H1 (cell line): ENCODE measurements around the gene DPYD. TPM values are rescaled to one million over a fixed set of nuclear protein-coding genes. Genes with fewer than 3 reads are reported as not detected.
A peak's percentile ranks its signal among the peaks of the same experiment; 100 is the strongest.

Source experiments
- CTCF ChIA-PET: fragments of 300-600 bp; sonication (Branson Sonifier 250); formaldehyde crosslinking; loops from one replicate; lab custom pipeline; 2021; ENCODE audit not compliant: partially characterized antibody; lab: Charles Lee
- POLR2A ChIA-PET: fragments of 300-600 bp; sonication (Branson Sonifier 250); formaldehyde crosslinking; loops from one replicate; lab custom pipeline; 2021; ENCODE audit warnings: inconsistent platforms; ENCODE audit not compliant: partially characterized antibody; lab: Charles Lee
- DNase-seq, 2 experiments: peaks; one replicate each; pipeline versions ENCODE4 v3.0.0 to v3.0.0-alpha.2; 2010 to 2022; ENCODE audit warnings: low spot score in 2 of 2, low read depth in 1 of 2, mixed read lengths in 1 of 2
- FAIRE-seq: peaks from 2 replicates; lab custom pipeline; 2011; peaks lifted over from hg19 to GRCh38; lab: Jason Lieb, UNC
- H2AFZ ChIP-seq: 2 replicates; pipeline ENCODE4 v1.8.1; 2012; ENCODE audit warnings: low read length, inconsistent platforms
- H2AK5ac ChIP-seq: 2 replicates; pipeline ENCODE4 v1.6.1; 2013; ENCODE audit warnings: low read depth, low read length
- H2BK120ac ChIP-seq: replicated peaks from 2 replicates; pipeline ENCODE3; 2013; ENCODE audit warnings: low read depth, low read length, inconsistent platforms
- H2BK12ac ChIP-seq: 2 replicates; pipeline ENCODE4 v1.6.1; 2013; ENCODE audit warnings: low read depth, low read length
- H2BK15ac ChIP-seq: 2 replicates; pipeline ENCODE4 v1.6.1; 2013; ENCODE audit warnings: low read length
- H2BK20ac ChIP-seq: 2 replicates; pipeline ENCODE4 v1.6.1; 2013; ENCODE audit warnings: low read length
- H2BK5ac ChIP-seq: 2 replicates; pipeline ENCODE4 v1.6.1; 2013; ENCODE audit warnings: low read depth, low read length
- H3K14ac ChIP-seq: 2 replicates; pipeline ENCODE4 v1.6.1; 2013; ENCODE audit warnings: inconsistent platforms; ENCODE audit not compliant: insufficient read length
- H3K18ac ChIP-seq: 2 replicates; pipeline ENCODE4 v1.6.1; 2013; ENCODE audit warnings: low read length; ENCODE audit errors: extremely low read depth
- H3K23ac ChIP-seq: 2 replicates; pipeline ENCODE4 v1.6.1; 2013; ENCODE audit warnings: inconsistent platforms; ENCODE audit not compliant: insufficient read length
- H3K23me2 ChIP-seq: 2 replicates; pipeline ENCODE4 v1.6.1; 2013; ENCODE audit warnings: low read depth, low read length
- H3K27ac ChIP-seq: 2 replicates; pipeline ENCODE4 v1.6.1; 2011; ENCODE audit warnings: low read depth, low read length, inconsistent platforms
- H3K27me3 ChIP-seq, 4 experiments: replicated peaks in 1 of 4; 1 replicate in 1 of 4; 2 replicates in 3 of 4; pipeline versions ENCODE4 v1.6.1 to v1.8.1; 2011 to 2013; ENCODE audit warnings: low read length in 3 of 4, mild to moderate bottlenecking in 3 of 4, inconsistent platforms in 2 of 4, mixed read lengths in 2 of 4, moderate library complexity in 1 of 4; ENCODE audit not compliant: control insufficient read depth in 3 of 4, insufficient read depth in 3 of 4; ENCODE audit errors: extremely low read depth in 1 of 4
- H3K36me3 ChIP-seq, 4 experiments: 2 replicates each; pipeline versions ENCODE4 v1.6.1 to v1.8.1; 2011 to 2013; ENCODE audit warnings: mild to moderate bottlenecking in 4 of 4, low read length in 3 of 4, moderate library complexity in 2 of 4, control low read depth in 1 of 4, inconsistent platforms in 1 of 4; ENCODE audit not compliant: insufficient read depth in 4 of 4, control insufficient read depth in 2 of 4
- H3K4ac ChIP-seq: replicated peaks from 2 replicates; pipeline ENCODE3; 2013; ENCODE audit warnings: low read length, low read depth, mixed read lengths, inconsistent platforms; ENCODE audit not compliant: insufficient read length
- H3K4me1 ChIP-seq, 4 experiments: replicated peaks in 1 of 4; 1 replicate in 1 of 4; 2 replicates in 3 of 4; pipeline versions ENCODE4 v1.6.1 to v1.8.1; 2011 to 2013; ENCODE audit warnings: low read length in 3 of 4, inconsistent platforms in 2 of 4, mixed read lengths in 1 of 4; ENCODE audit not compliant: insufficient read depth in 4 of 4, control insufficient read depth in 3 of 4
- H3K4me2 ChIP-seq, 2 experiments: 2 replicates each; pipeline versions ENCODE4 v1.6.1 to v1.8.1; 2011 to 2013; ENCODE audit warnings: low read depth in 2 of 2, low read length in 2 of 2, control low read depth in 1 of 2, inconsistent platforms in 1 of 2, mild to moderate bottlenecking in 1 of 2; ENCODE audit not compliant: insufficient read depth in 1 of 2
- H3K4me3 ChIP-seq, 4 experiments: fragments of 200-600, 300-600 bp in 1 of 4; sonication (generic), shearing (Covaris generic), sonication (Bioruptor Twin) in 1 of 4; 2 replicates each; pipeline versions ENCODE4 v1.5.1 to v1.8.1; 2011 to 2016; ENCODE audit warnings: low read length in 4 of 4, low read depth in 3 of 4, control low read depth in 2 of 4, inconsistent platforms in 2 of 4, mild to moderate bottlenecking in 2 of 4, mixed read lengths in 1 of 4, moderate library complexity in 1 of 4; ENCODE audit not compliant: insufficient read depth in 2 of 4; ENCODE audit errors: extremely low read depth in 1 of 4
- H3K56ac ChIP-seq: replicated peaks from 2 replicates; pipeline ENCODE3; 2013; ENCODE audit warnings: low read depth, mild to moderate bottlenecking, mixed read lengths, low read length, inconsistent platforms; ENCODE audit not compliant: insufficient read length
- H3K79me1 ChIP-seq: 2 replicates; pipeline ENCODE4 v1.6.1; 2013; ENCODE audit warnings: low read depth, low read length, control low read depth
- H3K79me2 ChIP-seq, 2 experiments: 2 replicates each; pipeline versions ENCODE4 v1.6.1 to v1.8.1; 2012 to 2013; ENCODE audit warnings: low read length in 2 of 2, mild to moderate bottlenecking in 2 of 2, inconsistent platforms in 1 of 2; ENCODE audit not compliant: insufficient read depth in 2 of 2, control insufficient read depth in 1 of 2
- H3K9ac ChIP-seq, 4 experiments: replicated peaks in 1 of 4; 1 replicate in 1 of 4; 2 replicates in 3 of 4; pipeline versions ENCODE4 v1.6.1 to v1.8.1; 2011 to 2013; ENCODE audit warnings: low read depth in 3 of 4, low read length in 3 of 4, control low read depth in 2 of 4, mild to moderate bottlenecking in 2 of 4, moderate library complexity in 2 of 4, inconsistent platforms in 1 of 4; ENCODE audit errors: extremely low read depth in 1 of 4
- H3K9me3 ChIP-seq, 2 experiments: 2 replicates each; pipeline versions ENCODE4 v1.6.1 to v1.8.1; 2012 to 2013; ENCODE audit warnings: mild to moderate bottlenecking in 2 of 2, moderate library complexity in 2 of 2, control low read depth in 1 of 2, inconsistent platforms in 1 of 2, low read depth in 1 of 2, low read length in 1 of 2, mixed read lengths in 1 of 2; ENCODE audit not compliant: insufficient read depth in 2 of 2
- H4K20me1 ChIP-seq, 2 experiments: replicated peaks in 1 of 2; 2 replicates each; pipeline versions ENCODE3 to v1.8.1; 2011 to 2013; ENCODE audit warnings: inconsistent platforms in 2 of 2, low read length in 2 of 2, mild to moderate bottlenecking in 1 of 2; ENCODE audit not compliant: insufficient read depth in 2 of 2, control insufficient read depth in 1 of 2
- H4K5ac ChIP-seq: 2 replicates; pipeline ENCODE4 v1.6.1; 2013; ENCODE audit warnings: low read length, low read depth, mixed read lengths, inconsistent platforms; ENCODE audit not compliant: insufficient read length
- H4K8ac ChIP-seq: 2 replicates; pipeline ENCODE4 v1.8.0; 2013; ENCODE audit warnings: mild to moderate bottlenecking, moderate library complexity, low read length, inconsistent platforms; ENCODE audit not compliant: insufficient read depth; ENCODE audit errors: extremely low read depth
- H4K91ac ChIP-seq: replicated peaks from 2 replicates; pipeline ENCODE3; 2013; ENCODE audit warnings: low read length, mixed read lengths, inconsistent platforms; ENCODE audit not compliant: insufficient read length
- CBX5 ChIP-seq: fragments of 300-800, 300-1000 bp; sonication (generic); IDR thresholded peaks from 2 replicates; pipeline ENCODE4 v1.7.1; 2016; ENCODE audit warnings: antibody characterized with exemption, low read length, low read depth
- CEBPB ChIP-seq: IDR thresholded peaks from 2 replicates; pipeline ENCODE4 v1.6.1; 2012; ENCODE audit warnings: low read depth, low read length
- EGR1 ChIP-seq: IDR thresholded peaks from 2 replicates; pipeline ENCODE4 v1.6.1; 2011; ENCODE audit warnings: low read depth, low read length, borderline replicate concordance
- EZH2 ChIP-seq: fragments of 200-600 bp; sonication (generic); IDR thresholded peaks from 2 replicates; pipeline ENCODE4 v1.7.1; 2012; ENCODE audit warnings: low read depth, mild to moderate bottlenecking, moderate library complexity, low read length, inconsistent platforms; ENCODE audit not compliant: severe bottlenecking
- SRF ChIP-seq: IDR thresholded peaks from 2 replicates; pipeline ENCODE4 v1.6.1; 2011; ENCODE audit warnings: mild to moderate bottlenecking, low read depth, low read length, moderate library complexity
- TBP ChIP-seq: IDR thresholded peaks from 2 replicates; pipeline ENCODE4 v1.6.1; 2011; ENCODE audit warnings: low read depth, low read length, improper control_type of control experiment
- WGBS, 2 experiments: shearing (Covaris generic) in 1 of 2; methylation state at CpG; one replicate each; pipeline versions ENCODE4 v1.1.6 to v1.1.7; 2013 to 2015; ENCODE audit warnings: low lambda C conversion rate in 2 of 2, mixed read lengths in 2 of 2, inconsistent platforms in 1 of 2, low coverage in 1 of 2, missing lambda C conversion rate in 1 of 2; ENCODE audit not compliant: insufficient replicate concordance in 2 of 2, insufficient coverage in 1 of 2, insufficient read length in 1 of 2; ENCODE audit errors: extremely low coverage in 1 of 2, missing lambda C conversion rate in 1 of 2; 5-methylcytosine and 5-hydroxymethylcytosine counted together
- polyA plus RNA-seq, 7 experiments: library from polyadenylated mRNA; depleted of rRNA in 3 of 7; stranded (reverse) in 5 of 7; unstranded in 2 of 7; fragments of >200 nt in 5 of 7; fragments of 200-250 nt in 2 of 7; gene quantifications; 1 replicate in 5 of 7; 2 replicates in 1 of 7; 4 replicates in 1 of 7; pipeline versions ENCODE4 v1.2.1 to v1.2.3, GENCODE V29; 2011 to 2013; ENCODE audit warnings: missing spikeins in 2 of 7, mixed read lengths in 2 of 7
- total RNA-seq: library from RNA; stranded (reverse); fragmentation: NEBNext Ultra II Directional; extraction: Animal tissue kit (Norgen Biotek cat#: 25700); gene quantifications from 2 replicates; pipeline ENCODE4 v1.2.1, GENCODE V29; 2021

The DPYD gene
- total and polyA plus RNA-seq, 2 of the 8 experiments (the other 6 are each of a cell fraction or from before 2014, with no cell fraction given) = 0.29 to 0.73 TPM

- H3K23ac ChIP-seq = no peak overlapping the region
- no peak overlapping the region for H3K4ac ChIP-seq
- FAIRE-seq = no peak
- TF ChIP-seq SRF (no peak), EGR1 (no peak), CEBPB (peak; percentile 59; the same call in 1 of the 2 replicates), CBX5 (no peak), TBP (no peak), EZH2 (no peak)
- H3K79me1 ChIP-seq = no peaks in the 10 kb centered on the region
- H3K36me3 ChIP-seq = no peaks in the 10 kb centered on the region
- no peak overlapping the region for H3K18ac ChIP-seq
- H2BK5ac ChIP-seq = no peak overlapping the region
- H4K5ac ChIP-seq = no peak overlapping the region
- no peak overlapping the region for H3K14ac ChIP-seq
- H3K27ac ChIP-seq = no peak overlapping the region
- H3K56ac ChIP-seq = no peak overlapping the region
- no peak overlapping the region for H3K4me3 ChIP-seq
- H3K23me2 ChIP-seq = no peaks in the 10 kb centered on the region
- H3K9me3 ChIP-seq = no peaks in the 10 kb centered on the region
- no peak overlapping the region for H2BK120ac ChIP-seq
- H2BK20ac ChIP-seq = no peak overlapping the region
- H2BK15ac ChIP-seq = no peak overlapping the region
- H3K4me1 ChIP-seq = no peaks in the 10 kb centered on the region
- H2AFZ ChIP-seq = no peak overlapping the region
- ChIA-PET POLR2A (no interaction called here), CTCF (interaction anchor here (0.6 to 1.1 kb wide), 2 partner anchors 15 to 154 kb away, joined by 3 read pairs; no protein-coding TSS in a partner anchor)
- no peak overlapping the region for H3K9ac ChIP-seq
- H3K27me3 ChIP-seq = no peaks in the 10 kb centered on the region
- no peak overlapping the region for H2BK12ac ChIP-seq
- H4K91ac ChIP-seq = no peak overlapping the region
- no peaks in the 10 kb centered on the region for H4K20me1 ChIP-seq
- no peak overlapping the region for H2AK5ac ChIP-seq
- H3K4me2 ChIP-seq = no peak overlapping the region
- 84% methylated on average over 2 of the region's 2 CpGs; no CpG with 5 or more reads in 1 of the 2 experiments for WGBS, 2 experiments
- H3K79me2 ChIP-seq = no peaks in the 10 kb centered on the region
- no peak overlapping the region for H4K8ac ChIP-seq
- no peak for DNase-seq
Observed at GRCh38 chr1:97489834-97490233, 431.0 kb downstream of the DPYD start.
